Measurements from ENCODE around the gene LRP5. TPM values are rescaled to one million over a fixed set of nuclear protein-coding genes. Genes with fewer than 3 reads are reported as not detected.

LRP5 gene
- total RNA-seq, 4 donors from 2014 or later: 19.1 to 86.2 (median 43.9) TPM

DNA sequence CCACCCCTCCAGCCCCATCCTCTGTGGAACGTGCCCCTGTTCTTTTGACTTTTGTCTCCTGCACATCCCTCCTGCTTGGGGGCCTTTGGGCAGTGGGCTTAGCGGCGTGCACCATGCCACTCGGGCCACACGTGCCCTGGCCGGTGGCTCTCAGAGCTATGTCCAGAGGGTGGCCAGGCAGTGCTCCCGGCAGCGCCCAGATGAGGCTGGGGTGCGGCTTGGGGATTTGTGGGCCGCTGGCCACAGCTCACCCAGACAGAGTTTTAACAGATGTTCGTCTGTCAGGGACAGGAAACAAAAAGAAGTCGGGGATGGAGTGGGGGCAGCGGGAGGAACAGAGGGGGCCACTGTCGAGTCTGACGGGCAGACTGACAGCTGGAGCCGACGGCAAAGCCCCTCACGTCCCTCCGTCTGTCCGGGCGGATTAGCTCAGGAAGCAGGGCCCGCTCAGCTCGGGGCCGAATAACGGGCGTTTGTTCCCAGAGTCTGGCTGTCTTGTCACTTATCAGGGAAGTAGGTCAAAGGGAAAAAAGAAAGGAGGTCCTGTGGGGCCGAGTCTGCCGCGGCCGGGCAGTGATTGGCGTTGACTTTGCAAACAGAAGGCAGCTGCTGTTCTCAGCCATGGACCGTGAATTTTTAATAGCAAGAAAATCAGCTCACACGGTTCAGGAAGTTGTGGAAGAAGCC, 61.6 kb downstream of the LRP5 start:
- Histone ChIP-seq H3K4me3 (peak overlapping the region; percentile 4), H3K4me1 (peaks cover 0 to 45% of the 10 kb centered on the region in 2 donors), H3K27ac (peak overlapping the region; percentile 85 to 88), H3K27me3 (no peaks in the 10 kb centered on the region), H3K9me3 (no peaks in the 10 kb centered on the region), H3K36me3 (no peaks in the 10 kb centered on the region)
- intact Hi-C loops (cut with DNase I; ENCODE audit: low total_unique reads): no loop called here
- DNase-seq: peak in 1 of 2 donors; percentile 51
- no peak for TF ChIP-seq POLR2A (IDR thresholded peaks at IDR 0.05)
- no peak for TF ChIP-seq CTCF (IDR thresholded peaks at IDR 0.05)

DNA sequence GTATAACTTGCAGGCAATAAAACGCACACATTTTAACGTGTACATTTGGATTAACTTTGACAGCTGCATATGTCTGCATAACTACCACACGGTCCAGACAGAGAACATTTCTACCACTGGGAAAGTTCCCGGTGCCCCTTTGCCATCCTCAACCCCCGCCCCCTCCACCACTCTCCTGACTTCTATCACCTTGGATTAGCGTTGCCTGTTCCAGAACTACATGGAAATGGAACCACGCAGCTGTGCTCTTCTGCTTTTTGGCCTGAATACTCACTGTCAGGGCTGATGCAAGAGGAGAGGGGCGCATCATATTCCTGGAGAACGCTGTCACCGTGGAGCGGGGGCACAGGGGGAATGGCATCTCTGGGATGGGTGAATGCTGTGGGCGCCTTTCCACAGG, 62.1 kb downstream of the LRP5 start:
- DNase-seq: peak in 1 of 2 donors; percentile 34
- intact Hi-C loops (cut with DNase I; ENCODE audit: low total_unique reads): no loop called here
- no peak for TF ChIP-seq CTCF (IDR thresholded peaks at IDR 0.05)
- Histone ChIP-seq H3K4me1 (peaks cover 0 to 45% of the 10 kb centered on the region in 2 donors), H3K9me3 (no peaks in the 10 kb centered on the region), H3K36me3 (no peaks in the 10 kb centered on the region), H3K27ac (peak overlapping the region; percentile 85 to 88), H3K27me3 (no peaks in the 10 kb centered on the region), H3K4me3 (no peak overlapping the region)

- intact Hi-C loops (cut with DNase I; ENCODE audit: low total_unique reads): no loop called here
- no peak overlapping the region for H3K4me3 ChIP-seq
- peak overlapping the region; percentile 85 to 88 for H3K27ac ChIP-seq
- TF ChIP-seq CTCF (IDR thresholded peaks at IDR 0.05): no peak
- TF ChIP-seq POLR2A (IDR thresholded peaks at IDR 0.05): no peak
- no peaks in the 10 kb centered on the region for H3K36me3 ChIP-seq
- no peak for DNase-seq
- H3K4me1 ChIP-seq: peaks cover 0 to 39% of the 10 kb centered on the region in 2 donors
- no peaks in the 10 kb centered on the region for H3K27me3 ChIP-seq
- H3K9me3 ChIP-seq: no peaks in the 10 kb centered on the region
Measured at GRCh38 chr11:68375337-68375736, 62.9 kb downstream of the LRP5 start.

GRCh38 chr11:68375766-68376165, 63.4 kb downstream of the LRP5 start:
- intact Hi-C loops (cut with DNase I; ENCODE audit: low total_unique reads): no loop called here
- TF ChIP-seq CTCF (IDR thresholded peaks at IDR 0.05) (no peak), POLR2A (IDR thresholded peaks at IDR 0.05) (no peak)

GRCh38 chr11:68377389-68377795, 65.0 kb downstream of the LRP5 start:
- Histone ChIP-seq H3K4me1 (peaks cover 0 to 39% of the 10 kb centered on the region in 2 donors), H3K27me3 (no peaks in the 10 kb centered on the region), H3K27ac (peak overlapping the region; percentile 6 to 30), H3K9me3 (no peaks in the 10 kb centered on the region), H3K4me3 (no peak overlapping the region), H3K36me3 (no peaks in the 10 kb centered on the region)
- DNase-seq: no peak
- intact Hi-C loops (cut with DNase I; ENCODE audit: low total_unique reads): no loop called here
- TF ChIP-seq POLR2A (IDR thresholded peaks at IDR 0.05): no peak
- TF ChIP-seq CTCF (IDR thresholded peaks at IDR 0.05): no peak

More at GRCh38 chr11:68375766-68376165, 63.4 kb downstream of the LRP5 start:
- Histone ChIP-seq H3K4me3 (no peak overlapping the region), H3K4me1 (peaks cover 0 to 37% of the 10 kb centered on the region in 2 donors), H3K36me3 (no peaks in the 10 kb centered on the region), H3K9me3 (no peaks in the 10 kb centered on the region), H3K27me3 (no peaks in the 10 kb centered on the region), H3K27ac (no peak overlapping the region)
- no peak for DNase-seq
